Measurements from ENCODE around the gene DDA1. TPM values are rescaled to one million over a fixed set of nuclear protein-coding genes. Genes with fewer than 3 reads are reported as not detected.

The DDA1 gene
- total and polyA plus RNA-seq, 9 of the 15 experiments (the other 6 are each of a cell fraction or from before 2014, with no cell fraction given) = 1.4 to 83.8 (median 33.8) TPM

DNA sequence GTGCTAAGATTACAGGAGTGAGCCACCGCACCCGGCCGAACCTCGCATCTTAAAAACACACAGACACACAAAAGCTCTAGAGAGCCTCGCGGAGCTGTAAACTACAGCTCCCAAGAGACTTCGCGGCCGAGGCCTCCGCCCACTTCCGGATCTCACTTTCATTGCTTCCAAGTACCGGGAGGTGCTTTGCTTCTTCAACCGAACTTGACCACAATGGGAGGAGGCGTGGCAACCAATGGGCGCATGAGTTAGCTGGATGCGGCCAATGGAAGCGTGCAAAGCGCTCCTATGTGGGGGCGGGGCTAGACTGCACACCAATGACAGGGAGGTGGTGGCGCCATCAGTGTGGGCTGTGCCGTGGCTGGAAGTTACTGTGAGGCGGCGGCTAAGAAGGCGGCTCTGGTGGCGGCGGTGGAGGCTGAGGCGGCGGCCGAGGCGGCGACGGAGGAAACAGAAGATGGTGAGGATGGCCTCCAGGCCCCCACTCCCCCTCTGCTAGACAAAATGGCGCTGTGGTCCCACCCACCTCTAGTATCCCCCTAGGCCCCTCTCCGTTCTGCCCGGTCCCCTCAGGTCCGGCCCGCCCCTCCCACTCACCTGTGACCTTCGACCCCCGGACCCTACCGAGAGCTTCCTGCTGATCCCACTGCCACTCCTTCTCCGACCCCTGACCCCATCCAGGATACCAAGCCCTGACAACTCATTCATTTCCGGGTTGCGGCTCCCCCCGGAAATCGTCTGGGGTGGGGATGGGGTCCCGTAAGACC is at the start of gene DDA1 (continued):
- TF ChIP-seq SP2 (IDR thresholded peaks at IDR 0.05; ENCODE audit: extremely low read depth, low read depth, low read length, poor library complexity, severe bottlenecking) = peak; percentile 92
- TF ChIP-seq, protein P1, sequence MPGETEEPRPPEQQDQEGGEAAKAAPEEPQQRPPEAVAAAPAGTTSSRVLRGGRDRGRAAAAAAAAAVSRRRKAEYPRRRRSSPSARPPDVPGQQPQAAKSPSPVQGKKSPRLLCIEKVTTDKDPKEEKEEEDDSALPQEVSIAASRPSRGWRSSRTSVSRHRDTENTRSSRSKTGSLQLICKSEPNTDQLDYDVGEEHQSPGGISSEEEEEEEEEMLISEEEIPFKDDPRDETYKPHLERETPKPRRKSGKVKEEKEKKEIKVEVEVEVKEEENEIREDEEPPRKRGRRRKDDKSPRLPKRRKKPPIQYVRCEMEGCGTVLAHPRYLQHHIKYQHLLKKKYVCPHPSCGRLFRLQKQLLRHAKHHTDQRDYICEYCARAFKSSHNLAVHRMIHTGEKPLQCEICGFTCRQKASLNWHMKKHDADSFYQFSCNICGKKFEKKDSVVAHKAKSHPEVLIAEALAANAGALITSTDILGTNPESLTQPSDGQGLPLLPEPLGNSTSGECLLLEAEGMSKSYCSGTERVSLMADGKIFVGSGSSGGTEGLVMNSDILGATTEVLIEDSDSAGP (CRISPR knock-in tag; IDR thresholded peaks at IDR 0.05) = no peak
- TF ChIP-seq, protein P2, sequence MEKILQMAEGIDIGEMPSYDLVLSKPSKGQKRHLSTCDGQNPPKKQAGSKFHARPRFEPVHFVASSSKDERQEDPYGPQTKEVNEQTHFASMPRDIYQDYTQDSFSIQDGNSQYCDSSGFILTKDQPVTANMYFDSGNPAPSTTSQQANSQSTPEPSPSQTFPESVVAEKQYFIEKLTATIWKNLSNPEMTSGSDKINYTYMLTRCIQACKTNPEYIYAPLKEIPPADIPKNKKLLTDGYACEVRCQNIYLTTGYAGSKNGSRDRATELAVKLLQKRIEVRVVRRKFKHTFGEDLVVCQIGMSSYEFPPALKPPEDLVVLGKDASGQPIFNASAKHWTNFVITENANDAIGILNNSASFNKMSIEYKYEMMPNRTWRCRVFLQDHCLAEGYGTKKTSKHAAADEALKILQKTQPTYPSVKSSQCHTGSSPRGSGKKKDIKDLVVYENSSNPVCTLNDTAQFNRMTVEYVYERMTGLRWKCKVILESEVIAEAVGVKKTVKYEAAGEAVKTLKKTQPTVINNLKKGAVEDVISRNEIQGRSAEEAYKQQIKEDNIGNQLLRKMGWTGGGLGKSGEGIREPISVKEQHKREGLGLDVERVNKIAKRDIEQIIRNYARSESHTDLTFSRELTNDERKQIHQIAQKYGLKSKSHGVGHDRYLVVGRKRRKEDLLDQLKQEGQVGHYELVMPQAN (IDR thresholded peaks at IDR 0.05; ENCODE audit: borderline replicate concordance) = peak; percentile 72
- no peak for TF ChIP-seq RUNX1 (IDR thresholded peaks at IDR 0.05; ENCODE audit: low read depth)
- no peak for TF ChIP-seq MEF2D (tag; conservative IDR thresholded peaks at IDR 0.05; ENCODE audit: low read depth)
- TF ChIP-seq, protein P3, sequence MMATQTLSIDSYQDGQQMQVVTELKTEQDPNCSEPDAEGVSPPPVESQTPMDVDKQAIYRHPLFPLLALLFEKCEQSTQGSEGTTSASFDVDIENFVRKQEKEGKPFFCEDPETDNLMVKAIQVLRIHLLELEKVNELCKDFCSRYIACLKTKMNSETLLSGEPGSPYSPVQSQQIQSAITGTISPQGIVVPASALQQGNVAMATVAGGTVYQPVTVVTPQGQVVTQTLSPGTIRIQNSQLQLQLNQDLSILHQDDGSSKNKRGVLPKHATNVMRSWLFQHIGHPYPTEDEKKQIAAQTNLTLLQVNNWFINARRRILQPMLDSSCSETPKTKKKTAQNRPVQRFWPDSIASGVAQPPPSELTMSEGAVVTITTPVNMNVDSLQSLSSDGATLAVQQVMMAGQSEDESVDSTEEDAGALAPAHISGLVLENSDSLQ (IDR thresholded peaks at IDR 0.05) = peak; percentile 76
- TF ChIP-seq SREBF2 (CRISPR knock-in tag; IDR thresholded peaks at IDR 0.05) = no peak
- no peak for TF ChIP-seq SRSF1 (IDR thresholded peaks at IDR 0.05; ENCODE audit: low read depth, low read length)
- TF ChIP-seq, protein P4, sequence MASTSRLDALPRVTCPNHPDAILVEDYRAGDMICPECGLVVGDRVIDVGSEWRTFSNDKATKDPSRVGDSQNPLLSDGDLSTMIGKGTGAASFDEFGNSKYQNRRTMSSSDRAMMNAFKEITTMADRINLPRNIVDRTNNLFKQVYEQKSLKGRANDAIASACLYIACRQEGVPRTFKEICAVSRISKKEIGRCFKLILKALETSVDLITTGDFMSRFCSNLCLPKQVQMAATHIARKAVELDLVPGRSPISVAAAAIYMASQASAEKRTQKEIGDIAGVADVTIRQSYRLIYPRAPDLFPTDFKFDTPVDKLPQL (IDR thresholded peaks at IDR 0.05; ENCODE audit: extremely low read depth, insufficient read length) = no peak
- TF ChIP-seq, protein P5, sequence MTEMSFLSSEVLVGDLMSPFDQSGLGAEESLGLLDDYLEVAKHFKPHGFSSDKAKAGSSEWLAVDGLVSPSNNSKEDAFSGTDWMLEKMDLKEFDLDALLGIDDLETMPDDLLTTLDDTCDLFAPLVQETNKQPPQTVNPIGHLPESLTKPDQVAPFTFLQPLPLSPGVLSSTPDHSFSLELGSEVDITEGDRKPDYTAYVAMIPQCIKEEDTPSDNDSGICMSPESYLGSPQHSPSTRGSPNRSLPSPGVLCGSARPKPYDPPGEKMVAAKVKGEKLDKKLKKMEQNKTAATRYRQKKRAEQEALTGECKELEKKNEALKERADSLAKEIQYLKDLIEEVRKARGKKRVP (CRISPR knock-in tag; IDR thresholded peaks at IDR 0.05) = no peak
- TF ChIP-seq, protein P6, sequence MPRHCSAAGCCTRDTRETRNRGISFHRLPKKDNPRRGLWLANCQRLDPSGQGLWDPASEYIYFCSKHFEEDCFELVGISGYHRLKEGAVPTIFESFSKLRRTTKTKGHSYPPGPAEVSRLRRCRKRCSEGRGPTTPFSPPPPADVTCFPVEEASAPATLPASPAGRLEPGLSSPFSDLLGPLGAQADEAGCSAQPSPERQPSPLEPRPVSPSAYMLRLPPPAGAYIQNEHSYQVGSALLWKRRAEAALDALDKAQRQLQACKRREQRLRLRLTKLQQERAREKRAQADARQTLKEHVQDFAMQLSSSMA (CRISPR knock-in tag; IDR thresholded peaks at IDR 0.05) = no peak
- peak; percentile 50; the same call in 1 of the 2 replicates for TF ChIP-seq CTBP1 (IDR thresholded peaks at IDR 0.05; ENCODE audit: borderline replicate concordance)
- TF ChIP-seq, protein P7, sequence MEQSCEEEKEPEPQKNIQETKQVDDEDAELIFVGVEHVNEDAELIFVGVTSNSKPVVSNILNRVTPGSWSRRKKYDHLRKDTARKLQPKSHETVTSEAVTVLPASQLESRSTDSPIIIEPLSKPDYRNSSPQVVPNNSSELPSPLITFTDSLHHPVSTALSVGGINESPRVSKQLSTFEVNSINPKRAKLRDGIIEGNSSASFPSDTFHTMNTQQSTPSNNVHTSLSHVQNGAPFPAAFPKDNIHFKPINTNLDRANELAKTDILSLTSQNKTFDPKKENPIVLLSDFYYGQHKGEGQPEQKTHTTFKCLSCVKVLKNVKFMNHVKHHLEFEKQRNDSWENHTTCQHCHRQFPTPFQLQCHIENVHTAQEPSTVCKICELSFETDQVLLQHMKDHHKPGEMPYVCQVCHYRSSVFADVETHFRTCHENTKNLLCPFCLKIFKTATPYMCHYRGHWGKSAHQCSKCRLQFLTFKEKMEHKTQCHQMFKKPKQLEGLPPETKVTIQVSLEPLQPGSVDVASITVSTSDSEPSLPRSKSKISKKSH (CRISPR knock-in tag; IDR thresholded peaks at IDR 0.05) = no peak
- TF ChIP-seq RBM25 (IDR thresholded peaks at IDR 0.05; ENCODE audit: low read depth, low read length, severe bottlenecking) = peak; percentile 98
- TF ChIP-seq, protein P8, sequence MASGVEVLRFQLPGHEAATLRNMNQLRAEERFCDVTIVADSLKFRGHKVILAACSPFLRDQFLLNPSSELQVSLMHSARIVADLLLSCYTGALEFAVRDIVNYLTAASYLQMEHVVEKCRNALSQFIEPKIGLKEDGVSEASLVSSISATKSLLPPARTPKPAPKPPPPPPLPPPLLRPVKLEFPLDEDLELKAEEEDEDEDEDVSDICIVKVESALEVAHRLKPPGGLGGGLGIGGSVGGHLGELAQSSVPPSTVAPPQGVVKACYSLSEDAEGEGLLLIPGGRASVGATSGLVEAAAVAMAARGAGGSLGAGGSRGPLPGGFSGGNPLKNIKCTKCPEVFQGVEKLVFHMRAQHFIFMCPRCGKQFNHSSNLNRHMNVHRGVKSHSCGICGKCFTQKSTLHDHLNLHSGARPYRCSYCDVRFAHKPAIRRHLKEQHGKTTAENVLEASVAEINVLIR (CRISPR knock-in tag; IDR thresholded peaks at IDR 0.05) = no peak; the same call in 1 of the 2 replicates
- peak; percentile 96 for TF ChIP-seq TBP (optimal IDR thresholded peaks at IDR 0.05; ENCODE audit: low read depth, low read length)

Data from K562 (cell line).